ENCODE measurements around the gene MED19. TPM values are rescaled to one million over a fixed set of nuclear protein-coding genes. Genes with fewer than 3 reads are reported as not detected.

Gene MED19, protein sequence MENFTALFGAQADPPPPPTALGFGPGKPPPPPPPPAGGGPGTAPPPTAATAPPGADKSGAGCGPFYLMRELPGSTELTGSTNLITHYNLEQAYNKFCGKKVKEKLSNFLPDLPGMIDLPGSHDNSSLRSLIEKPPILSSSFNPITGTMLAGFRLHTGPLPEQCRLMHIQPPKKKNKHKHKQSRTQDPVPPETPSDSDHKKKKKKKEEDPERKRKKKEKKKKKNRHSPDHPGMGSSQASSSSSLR
- polyA plus RNA-seq = 10 to 100 TPM; 12.6 to 19.7 (median 19.6) TPM

DNA sequence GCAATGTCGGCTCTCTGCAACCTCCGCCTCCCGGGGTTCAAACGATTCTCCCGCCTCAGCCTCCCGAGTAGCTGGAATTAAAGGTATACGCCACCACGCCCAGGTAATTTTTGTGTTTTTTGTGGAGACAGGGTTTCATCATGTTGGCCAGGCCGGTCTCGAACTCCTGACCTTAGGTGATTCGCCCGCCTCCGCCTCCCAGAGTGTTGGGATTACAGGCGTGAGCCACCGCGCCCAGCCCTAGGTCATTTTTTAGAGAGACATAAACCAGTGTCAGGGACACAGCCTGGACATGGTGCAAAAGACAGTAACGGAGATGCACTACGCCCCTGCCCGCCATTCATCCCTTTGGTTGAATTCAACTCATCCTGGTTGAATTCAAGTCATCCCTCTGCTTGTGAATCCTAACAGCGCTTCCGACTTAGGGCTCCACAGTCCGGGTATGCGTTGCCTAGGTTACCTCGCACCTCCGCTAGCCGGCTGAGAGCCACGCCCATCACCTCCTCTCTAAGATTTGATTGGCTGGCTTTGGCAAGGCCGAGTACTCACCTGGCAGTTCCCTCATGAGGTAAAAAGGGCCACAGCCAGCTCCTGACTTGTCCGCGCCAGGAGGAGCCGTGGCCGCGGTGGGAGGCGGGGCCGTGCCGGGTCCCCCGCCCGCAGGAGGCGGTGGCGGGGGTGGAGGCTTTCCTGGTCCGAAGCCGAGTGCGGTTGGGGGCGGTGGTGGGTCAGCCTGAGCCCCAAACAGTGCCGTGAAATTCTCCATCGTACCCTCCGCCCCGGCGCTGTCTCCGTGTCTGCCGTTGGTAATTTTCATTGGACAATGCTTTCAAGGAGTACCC is at the start of gene MED19:
TSS of gene MED19 (minus strand) at position 802 of the 842 bp plus-strand sequence. CDS start at position 766, 36 bp downstream.
- Mint-ChIP-seq H3K4me1 (peaks cover 44 to 59% of the 10 kb centered on the region in 2 donors), H3K27ac (peak within 1 kb of the TSS; percentile 95 to 97 (median 96)), H3K4me3 (peak within 1 kb of the TSS; percentile 97 to 99 (median 98)), H3K36me3 (peaks cover 0 to 3% (median 0%) of the 10 kb centered on the region in 3 donors), H3K9me3 (no peaks in the 10 kb centered on the region), H3K27me3 (ENCODE audit: low read depth in 3 of 3) (peaks cover 0 to 9% (median 3%) of the 10 kb centered on the region in 3 donors)
- peak; percentile 75 to 80 (median 80) for DNase-seq

DNA sequence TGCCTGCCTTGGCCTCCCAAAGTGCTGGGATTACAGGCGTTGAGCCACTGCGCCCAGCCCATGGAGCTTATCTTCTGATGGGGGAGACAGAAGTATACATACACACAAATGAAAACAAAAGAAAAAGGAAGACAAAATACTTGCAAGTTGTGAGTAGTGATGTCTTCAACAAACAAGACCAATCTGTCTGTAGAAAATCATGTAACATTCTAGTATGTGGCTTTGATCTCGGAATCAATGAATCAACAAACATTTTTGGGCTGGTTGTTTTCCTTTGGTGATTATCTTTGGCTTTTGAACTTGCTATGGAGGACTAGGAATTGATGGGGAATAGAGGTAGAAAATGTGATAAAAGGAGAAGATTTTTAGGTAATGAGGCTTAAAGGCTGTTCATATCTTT is 46.2 kb upstream of the MED19 start:
- Mint-ChIP-seq H3K36me3 (peaks cover 0 to 4% (median 3%) of the 10 kb centered on the region in 3 donors), H3K27me3 (ENCODE audit: low read depth in 3 of 3) (peaks cover 0 to 4% (median 2%) of the 10 kb centered on the region in 3 donors), H3K27ac (no peak overlapping the region), H3K4me3 (no peak overlapping the region), H3K4me1 (peaks cover 6% of the 10 kb centered on the region in 2 donors), H3K9me3 (no peaks in the 10 kb centered on the region)
- DNase-seq = no peak

DNA sequence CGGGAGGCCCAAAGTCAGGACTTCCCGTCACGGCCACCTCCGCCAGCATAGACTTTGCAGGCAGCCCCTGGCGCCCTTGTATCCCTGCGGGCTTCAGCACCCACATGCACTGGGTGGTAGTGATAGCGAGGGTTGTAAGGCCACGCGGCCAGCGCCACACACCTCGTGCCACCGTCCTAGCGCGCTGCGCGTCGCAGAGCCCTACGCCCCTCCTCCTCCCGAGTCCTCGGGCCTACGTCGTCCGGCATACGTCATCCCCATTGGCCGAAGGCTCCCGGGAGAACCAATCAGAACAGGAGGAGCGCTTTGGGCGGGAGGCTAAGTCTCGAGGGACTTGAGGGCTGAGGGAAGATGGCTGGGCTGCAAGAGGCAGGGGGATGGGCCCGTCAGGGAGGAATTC is 40.9 kb upstream of the MED19 start:
- H3K4me1 Mint-ChIP-seq = no peaks in the 10 kb centered on the region
- H3K36me3 Mint-ChIP-seq = peaks cover 0 to 4% (median 0%) of the 10 kb centered on the region in 3 donors
- no peaks in the 10 kb centered on the region for H3K9me3 Mint-ChIP-seq
- no peaks in the 10 kb centered on the region for H3K27me3 Mint-ChIP-seq (ENCODE audit: low read depth in 3 of 3)
- no peak overlapping the region for H3K4me3 Mint-ChIP-seq
- DNase-seq = no peak
- H3K27ac Mint-ChIP-seq = no peak overlapping the region

DNA sequence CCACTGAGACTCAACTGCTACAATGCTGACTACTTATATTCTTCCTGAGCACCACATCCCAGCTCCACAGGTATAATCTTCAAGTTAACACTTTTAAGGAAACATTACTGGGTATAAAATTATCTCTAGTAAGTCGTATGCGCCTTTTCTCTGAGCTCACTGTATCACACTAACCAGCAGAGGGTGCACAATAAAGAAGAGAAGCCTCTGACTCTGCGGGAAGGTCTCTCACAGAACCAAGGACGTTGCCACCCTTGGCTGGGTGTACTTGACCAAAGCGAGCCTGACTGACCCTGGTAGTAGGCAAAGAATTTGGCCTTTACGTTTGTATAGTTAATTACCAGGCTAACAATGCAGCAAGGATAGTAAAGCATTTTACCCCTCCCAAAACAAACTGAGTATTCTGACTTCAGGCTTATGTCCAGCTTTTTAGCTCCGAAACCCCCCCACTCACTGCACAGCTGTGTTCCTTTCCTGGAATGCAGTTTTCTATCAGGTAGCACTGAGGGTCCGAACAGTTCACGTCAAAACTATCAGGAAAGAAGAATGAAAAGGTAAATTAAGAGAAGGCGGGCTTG is 39.8 kb upstream of the MED19 start, which contains the start of gene BTBD18:
TSS of gene BTBD18 (minus strand) at position 144 of the 578 bp plus-strand sequence. CDS start 631 bp downstream, outside the sequence.
- Mint-ChIP-seq H3K9me3 (no peaks in the 10 kb centered on the region), H3K36me3 (peaks cover 0 to 8% (median 3%) of the 10 kb centered on the region in 3 donors), H3K27ac (peak within 1 kb of the TSS in 1 of 6 donors; percentile 36), H3K4me3 (no peak within 1 kb of the TSS), H3K27me3 (ENCODE audit: low read depth in 3 of 3) (no peaks in the 10 kb centered on the region), H3K4me1 (no peaks in the 10 kb centered on the region)
- no peak for DNase-seq

DNA sequence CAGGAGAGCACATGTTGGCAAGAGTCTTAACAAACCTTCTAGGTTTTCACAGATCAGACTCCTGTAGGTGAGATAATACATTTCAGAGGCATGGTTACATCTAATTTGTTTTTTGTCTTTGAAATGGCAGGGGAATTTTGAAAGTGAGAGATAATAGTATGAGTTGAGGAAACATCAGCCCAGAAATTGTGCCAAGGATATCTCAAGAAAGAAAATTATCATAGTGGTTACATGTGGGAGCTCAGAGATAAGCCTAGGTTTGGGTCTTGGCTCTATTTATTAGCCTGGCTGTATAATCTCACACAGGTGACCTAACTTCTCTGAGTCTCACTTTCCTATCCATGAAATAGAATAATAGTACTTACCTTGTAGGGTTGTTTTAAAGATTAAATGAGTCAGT is 39.2 kb upstream of the MED19 start:
- Mint-ChIP-seq H3K27me3 (ENCODE audit: low read depth in 3 of 3) (no peaks in the 10 kb centered on the region), H3K27ac (no peak overlapping the region), H3K9me3 (no peaks in the 10 kb centered on the region), H3K4me3 (no peak overlapping the region), H3K36me3 (peaks cover 0 to 8% (median 3%) of the 10 kb centered on the region in 3 donors), H3K4me1 (no peaks in the 10 kb centered on the region)
- no peak for DNase-seq

DNA sequence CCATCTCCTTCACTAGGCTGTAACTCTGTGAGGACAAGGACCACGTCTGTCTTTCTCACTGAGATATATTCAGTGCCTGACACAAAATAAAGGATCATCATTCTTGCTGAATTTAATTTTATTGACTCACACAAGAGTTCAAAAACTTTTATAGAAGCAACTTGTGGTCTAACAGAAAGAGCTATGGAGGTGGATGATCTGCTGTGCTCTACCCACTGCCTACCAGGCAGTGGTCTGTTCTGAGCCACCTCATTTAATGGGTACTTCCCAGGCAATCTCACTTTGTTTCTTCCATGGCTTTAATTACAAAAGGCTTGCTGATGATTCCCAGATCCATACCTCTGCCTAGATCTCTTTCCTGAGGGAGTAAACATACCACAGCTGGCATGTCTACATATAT is 34.9 kb upstream of the MED19 start:
- peaks cover 15 to 20% of the 10 kb centered on the region in 2 donors for H3K4me1 Mint-ChIP-seq
- peak overlapping the region; percentile 10 to 69 (median 62) for H3K27ac Mint-ChIP-seq
- peaks cover 0 to 3% (median 2%) of the 10 kb centered on the region in 3 donors for H3K27me3 Mint-ChIP-seq (ENCODE audit: low read depth in 3 of 3)
- no peaks in the 10 kb centered on the region for H3K9me3 Mint-ChIP-seq
- no peak overlapping the region for H3K4me3 Mint-ChIP-seq
- H3K36me3 Mint-ChIP-seq = peaks cover 6 to 8% (median 8%) of the 10 kb centered on the region in 3 donors
- no peak for DNase-seq

DNA sequence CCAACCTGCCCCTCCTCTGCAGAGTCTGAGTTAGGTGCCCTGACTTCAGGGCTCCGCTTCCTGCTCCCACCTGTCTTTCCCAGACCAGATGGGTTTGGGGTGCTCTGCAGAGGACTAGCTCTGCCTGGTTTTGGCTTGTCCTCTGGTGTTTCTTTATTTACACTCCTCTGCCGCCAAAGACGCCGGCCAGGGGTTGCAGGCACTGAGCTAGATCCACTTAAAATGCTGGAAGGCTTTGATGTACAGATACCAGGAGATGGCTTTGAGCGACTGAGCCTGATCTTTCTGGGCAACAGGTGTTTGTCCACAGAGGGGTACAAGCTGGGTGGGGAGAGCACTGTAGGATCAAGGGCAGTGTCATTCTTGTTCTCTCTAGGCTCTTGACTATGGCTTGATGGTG is 33.2 kb upstream of the MED19 start:
- peaks cover 25 to 30% of the 10 kb centered on the region in 2 donors for H3K4me1 Mint-ChIP-seq
- peak overlapping the region in 4 of 6 donors; percentile 11 to 81 (median 36) for H3K27ac Mint-ChIP-seq
- H3K27me3 Mint-ChIP-seq (ENCODE audit: low read depth in 3 of 3) = peaks cover 3 to 13% (median 7%) of the 10 kb centered on the region in 3 donors
- H3K4me3 Mint-ChIP-seq = no peak overlapping the region
- H3K9me3 Mint-ChIP-seq = no peaks in the 10 kb centered on the region
- H3K36me3 Mint-ChIP-seq = peaks cover 4 to 10% (median 7%) of the 10 kb centered on the region in 3 donors
- no peak for DNase-seq

DNA sequence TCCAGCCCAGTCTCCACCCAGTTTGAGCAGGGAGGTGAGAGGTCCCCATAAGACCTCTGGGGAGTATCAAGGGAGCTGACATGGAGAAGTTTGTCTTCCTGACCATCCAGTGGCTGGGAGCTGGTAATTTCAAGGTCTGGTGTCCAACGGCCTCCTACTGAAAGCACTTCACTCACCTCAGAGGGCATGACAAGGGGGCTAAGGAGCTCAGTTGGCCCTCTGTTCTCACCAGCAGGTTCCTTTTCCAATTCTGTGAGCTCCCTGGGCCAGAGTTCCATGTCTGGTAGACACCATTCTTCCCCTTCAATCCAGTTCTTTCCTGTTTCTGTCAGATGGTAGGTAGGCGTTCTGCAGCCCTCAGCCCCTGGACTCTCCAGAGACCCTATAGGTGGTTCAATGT is 32.3 kb upstream of the MED19 start:
- H3K27me3 Mint-ChIP-seq (ENCODE audit: low read depth in 3 of 3) = peaks cover 3 to 13% (median 7%) of the 10 kb centered on the region in 3 donors
- peaks cover 4 to 10% (median 7%) of the 10 kb centered on the region in 3 donors for H3K36me3 Mint-ChIP-seq
- peaks cover 25 to 30% of the 10 kb centered on the region in 2 donors for H3K4me1 Mint-ChIP-seq
- H3K27ac Mint-ChIP-seq = peak overlapping the region in 3 of 6 donors; percentile 30 to 79 (median 77)
- no peak for DNase-seq
- no peaks in the 10 kb centered on the region for H3K9me3 Mint-ChIP-seq
- H3K4me3 Mint-ChIP-seq = peak overlapping the region in 3 of 5 donors; percentile 35 to 54 (median 41)

DNA sequence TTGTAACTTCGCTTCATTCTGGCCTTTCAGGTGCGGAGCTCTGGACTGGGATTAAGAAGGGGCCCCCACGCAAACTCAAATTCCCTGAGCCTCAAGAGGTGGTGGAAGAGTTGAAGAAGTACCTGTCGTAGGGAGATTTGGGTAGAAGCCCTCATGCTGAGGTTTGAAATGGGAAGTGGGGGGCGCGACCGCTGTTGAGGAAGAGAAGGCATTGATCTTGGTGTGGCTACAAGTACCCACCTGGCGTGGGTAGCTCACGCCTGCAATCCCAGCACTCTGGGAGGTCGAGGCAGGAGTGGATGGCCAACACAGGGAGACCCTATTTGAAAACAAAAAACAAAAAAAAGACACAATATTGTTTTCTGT is 30.1 kb upstream of the MED19 start:
- peaks cover 2 to 13% (median 12%) of the 10 kb centered on the region in 3 donors for H3K36me3 Mint-ChIP-seq
- peaks cover 25 to 30% of the 10 kb centered on the region in 2 donors for H3K4me1 Mint-ChIP-seq
- H3K27me3 Mint-ChIP-seq (ENCODE audit: low read depth in 3 of 3) = peaks cover 3 to 13% (median 7%) of the 10 kb centered on the region in 3 donors
- H3K9me3 Mint-ChIP-seq = no peaks in the 10 kb centered on the region
- peak overlapping the region; percentile 97 to 100 (median 100) for H3K27ac Mint-ChIP-seq
- no peak for DNase-seq
- H3K4me3 Mint-ChIP-seq = peak overlapping the region; percentile 96 to 100 (median 99)

DNA sequence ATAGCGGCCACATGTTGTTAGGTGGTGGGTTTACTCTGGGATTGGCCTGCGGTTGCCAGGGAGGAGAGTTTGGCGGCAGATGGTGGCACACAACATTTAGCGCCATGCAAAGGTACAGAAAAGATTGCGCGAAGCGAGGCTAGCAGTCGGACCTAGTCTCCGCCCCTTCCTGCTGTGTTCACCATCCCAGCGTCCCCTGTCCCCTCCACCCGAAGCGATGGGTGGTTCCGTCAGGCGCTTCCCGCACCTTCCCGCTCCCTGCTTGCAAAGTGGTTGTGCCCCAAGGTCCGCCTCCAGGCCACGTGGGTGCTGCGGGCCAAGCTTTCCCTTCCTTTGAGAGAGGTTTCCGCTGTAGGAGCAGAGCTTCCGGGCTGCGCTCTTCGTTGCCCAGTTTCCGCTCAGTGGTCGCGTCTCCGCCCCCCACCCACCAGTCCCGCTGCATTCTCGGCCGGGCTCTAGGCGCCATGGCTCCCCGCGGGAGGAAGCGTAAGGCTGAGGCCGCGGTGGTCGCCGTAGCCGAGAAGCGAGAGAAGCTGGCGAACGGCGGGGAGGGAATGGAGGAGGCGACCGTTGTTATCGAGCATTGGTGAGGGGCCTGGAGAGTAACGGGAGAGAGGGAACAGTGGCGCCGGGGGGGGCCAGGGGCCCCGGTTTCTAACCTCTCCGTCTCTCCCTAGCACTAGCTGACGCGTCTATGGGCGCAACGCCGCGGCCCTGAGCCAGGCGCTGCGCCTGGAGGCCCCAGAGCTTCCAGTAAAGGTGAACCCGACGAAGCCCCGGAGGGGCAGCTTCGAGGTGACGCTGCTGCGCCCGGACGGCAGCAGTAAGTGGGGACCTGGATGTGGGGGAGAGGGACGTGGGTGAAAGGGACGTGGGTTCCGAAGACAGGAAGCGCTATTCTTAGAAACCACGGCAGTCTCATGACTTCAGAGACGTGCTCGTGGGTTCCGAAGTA is 29.4 kb upstream of the MED19 start, which contains the start of gene SELENOH:
TSS of gene SELENOH (plus strand) at position 360 of the 955 bp plus-strand sequence. CDS start at position 465, 105 bp downstream.
- H3K9me3 Mint-ChIP-seq = no peaks in the 10 kb centered on the region
- peaks cover 3 to 13% (median 7%) of the 10 kb centered on the region in 3 donors for H3K27me3 Mint-ChIP-seq (ENCODE audit: low read depth in 3 of 3)
- peaks cover 25 to 30% of the 10 kb centered on the region in 2 donors for H3K4me1 Mint-ChIP-seq
- peaks cover 0 to 13% (median 10%) of the 10 kb centered on the region in 3 donors for H3K36me3 Mint-ChIP-seq
- peak within 1 kb of the TSS; percentile 96 to 100 (median 99) for H3K4me3 Mint-ChIP-seq
- peak; percentile 88 to 90 (median 88) for DNase-seq
- peak within 1 kb of the TSS; percentile 97 to 100 (median 100) for H3K27ac Mint-ChIP-seq

DNA sequence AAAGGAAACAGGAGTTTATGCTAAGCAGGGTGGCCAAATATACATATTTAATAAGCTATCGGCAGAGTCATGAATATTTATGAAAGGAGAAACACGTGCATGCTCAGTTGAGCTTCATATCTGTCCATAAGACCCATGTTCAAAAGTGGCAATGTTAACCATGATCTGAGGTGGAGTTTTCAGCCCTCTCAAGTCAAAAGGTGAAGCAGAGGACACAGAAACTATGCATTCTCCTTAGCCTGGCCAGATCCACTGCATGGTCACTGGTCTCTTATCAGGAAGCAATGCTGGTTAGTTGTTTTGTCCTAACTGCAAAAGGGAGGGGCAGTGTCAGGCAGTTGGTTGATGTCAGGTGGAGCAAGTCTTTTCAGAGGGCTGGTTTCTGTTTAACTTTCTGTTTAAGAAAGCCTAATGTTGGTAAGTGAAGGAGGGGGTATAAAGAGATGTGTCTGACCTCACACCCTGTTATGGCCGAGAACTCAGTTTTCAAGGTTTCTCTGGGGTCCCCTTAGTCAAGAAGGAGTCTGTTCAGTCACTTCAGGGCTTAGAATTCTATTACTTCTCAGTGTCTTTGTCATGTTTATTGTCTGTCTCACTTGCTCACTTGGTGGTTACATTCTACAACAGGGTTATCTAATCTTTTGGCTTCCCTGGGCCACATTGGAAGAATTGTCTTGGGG is 23.7 kb upstream of the MED19 start:
- H3K9me3 Mint-ChIP-seq = no peaks in the 10 kb centered on the region
- peaks cover 0 to 2% (median 0%) of the 10 kb centered on the region in 3 donors for H3K27me3 Mint-ChIP-seq (ENCODE audit: low read depth in 3 of 3)
- DNase-seq = no peak
- H3K27ac Mint-ChIP-seq = peak overlapping the region in 1 of 6 donors; percentile 21
- H3K4me3 Mint-ChIP-seq = no peak overlapping the region
- H3K4me1 Mint-ChIP-seq = peaks cover 9 to 21% of the 10 kb centered on the region in 2 donors
- peaks cover 0 to 14% (median 3%) of the 10 kb centered on the region in 3 donors for H3K36me3 Mint-ChIP-seq

DNA sequence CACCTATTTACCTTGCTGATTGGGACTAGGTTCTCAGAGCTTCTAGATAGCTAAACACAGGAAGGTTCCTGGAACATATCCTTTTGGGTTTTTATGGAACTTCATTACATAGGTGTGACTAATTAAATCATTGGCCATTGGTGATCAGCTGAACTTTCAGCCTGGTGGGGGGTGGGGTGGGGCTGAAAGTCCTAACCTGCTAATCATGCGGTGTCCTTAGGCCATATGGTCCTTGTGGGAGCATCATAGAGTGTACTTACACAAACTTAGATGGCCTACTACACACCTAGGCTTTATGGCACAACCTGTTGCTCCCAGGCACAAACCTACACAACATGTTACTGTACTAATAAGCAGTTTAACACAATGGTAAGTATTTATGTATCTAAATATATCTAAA is 20.6 kb upstream of the MED19 start:
- H3K27ac Mint-ChIP-seq = no peak overlapping the region
- no peak for DNase-seq
- H3K27me3 Mint-ChIP-seq (ENCODE audit: low read depth in 3 of 3) = peaks cover 0 to 3% (median 0%) of the 10 kb centered on the region in 3 donors
- peaks cover 11 to 19% of the 10 kb centered on the region in 2 donors for H3K4me1 Mint-ChIP-seq
- H3K9me3 Mint-ChIP-seq = no peaks in the 10 kb centered on the region
- H3K36me3 Mint-ChIP-seq = peaks cover 0 to 10% (median 3%) of the 10 kb centered on the region in 3 donors
- no peak overlapping the region for H3K4me3 Mint-ChIP-seq
